GM23338 (cell line): ENCODE data around the gene TTC39A. TPM values are rescaled to one million over a fixed set of nuclear protein-coding genes. Genes with fewer than 3 reads are reported as not detected.

ENCODE experiments used
- ATAC-seq: fragments of 200-7000 bp; cut with Tn5 transposase; 3 replicates; pipeline ENCODE4 v1.9.1; 2020
- DNase-seq: peaks from one replicate; pipeline ENCODE4 v3.0.0-alpha.2; 2015; ENCODE audit warnings: low spot score
- H2AFZ ChIP-seq: fragments of 200-600 bp; sonication (generic); 2 replicates; pipeline ENCODE4 v1.8.0; 2016; ENCODE audit warnings: antibody characterized with exemption, mild to moderate bottlenecking, moderate library complexity
- H3F3A ChIP-seq: fragments of 200-600 bp; sonication (generic); replicated peaks from 2 replicates; pipeline ENCODE4 v1.8.0; 2017; ENCODE audit warnings: antibody characterized with exemption, mixed run types, low read depth
- H3K27ac ChIP-seq: fragments of 200-600 bp; sonication (generic); 2 replicates; pipeline ENCODE4 v1.6.1; 2016; ENCODE audit warnings: low read depth
- H3K27me3 ChIP-seq: fragments of 200-600 bp; sonication (generic); 2 replicates; pipeline ENCODE4 v1.8.0; 2016; ENCODE audit warnings: mild to moderate bottlenecking, mixed run types, moderate library complexity; ENCODE audit not compliant: insufficient read depth
- H3K36me3 ChIP-seq: fragments of 200-600 bp; sonication (generic); 2 replicates; pipeline ENCODE4 v1.8.0; 2016; ENCODE audit warnings: mild to moderate bottlenecking; ENCODE audit not compliant: insufficient read depth
- H3K4me1 ChIP-seq: fragments of 200-600 bp; sonication (generic); 2 replicates; pipeline ENCODE4 v1.8.0; 2016; ENCODE audit warnings: mild to moderate bottlenecking, moderate library complexity; ENCODE audit not compliant: insufficient read depth
- H3K4me2 ChIP-seq: fragments of 200-600 bp; sonication (generic); 2 replicates; pipeline ENCODE4 v1.7.1; 2017; ENCODE audit warnings: mixed run types
- H3K4me3 ChIP-seq: fragments of 200-600 bp; sonication (generic); 2 replicates; pipeline ENCODE4 v1.6.1; 2016; ENCODE audit warnings: mixed run types
- H3K79me2 ChIP-seq: fragments of 200-600 bp; sonication (generic); replicated peaks from 2 replicates; pipeline ENCODE4 v1.8.0; 2017; ENCODE audit warnings: mild to moderate bottlenecking; ENCODE audit not compliant: insufficient read depth
- H3K9me2 ChIP-seq: fragments of 200-600 bp; sonication (generic); 2 replicates; pipeline ENCODE4 v1.8.0; 2017; ENCODE audit not compliant: insufficient read depth
- H4K20me1 ChIP-seq: fragments of 200-600 bp; sonication (generic); replicated peaks from 2 replicates; pipeline ENCODE4 v1.8.0; 2017; ENCODE audit warnings: mild to moderate bottlenecking; ENCODE audit not compliant: insufficient read depth
- H3K27ac Mint-ChIP-seq: 2 replicates; pipeline ENCODE4 v1.8.0; 2020; ENCODE audit warnings: inconsistent platforms, mild to moderate bottlenecking, moderate library complexity, mixed read lengths
- H3K27me3 Mint-ChIP-seq: 3 replicates; pipeline ENCODE4 v1.8.0; 2022; ENCODE audit warnings: low read depth, mild to moderate bottlenecking, moderate library complexity, mixed read lengths, inconsistent platforms; ENCODE audit not compliant: insufficient read depth, poor library complexity
- H3K36me3 Mint-ChIP-seq: 3 replicates; pipeline ENCODE4 v1.8.0; 2021; ENCODE audit warnings: low read depth, mild to moderate bottlenecking, inconsistent platforms, moderate library complexity, mixed read lengths
- H3K4me1 Mint-ChIP-seq: 3 replicates; pipeline ENCODE4 v1.8.0; 2020; ENCODE audit warnings: mild to moderate bottlenecking, inconsistent platforms, mixed read lengths
- H3K4me3 Mint-ChIP-seq: 3 replicates; pipeline ENCODE4 v1.8.0; 2021; ENCODE audit warnings: moderate library complexity, mild to moderate bottlenecking, inconsistent platforms, mixed read lengths
- H3K9me3 Mint-ChIP-seq: 3 replicates; pipeline ENCODE4 v1.8.0; 2020; ENCODE audit warnings: moderate library complexity, mild to moderate bottlenecking, inconsistent platforms, mixed read lengths
- EZH2phosphoT487 ChIP-seq: fragments of 200-600 bp; sonication (generic); IDR thresholded peaks from one replicate; pipeline ENCODE4 v1.8.1; 2018; ENCODE audit warnings: antibody characterized with exemption; ENCODE audit not compliant: unreplicated experiment
- JUNB ChIP-seq: IDR thresholded peaks from one replicate; pipeline ENCODE4 v1.6.1; 2016; ENCODE audit warnings: antibody characterized with exemption; ENCODE audit not compliant: unreplicated experiment
- NANOG ChIP-seq: IDR thresholded peaks from 2 replicates; pipeline ENCODE4 v1.6.1; 2016; ENCODE audit warnings: antibody characterized with exemption, borderline replicate concordance
- STAT1 ChIP-seq: IDR thresholded peaks from one replicate; pipeline ENCODE4 v1.6.1; 2016; ENCODE audit warnings: antibody characterized with exemption; ENCODE audit not compliant: unreplicated experiment
- ZNF114 ChIP-seq: fragments of 250-450 bp; sonication (Bioruptor Pico); IDR thresholded peaks from 2 replicates; pipeline ENCODE4 v1.5.0; 2020; ENCODE audit warnings: mild to moderate bottlenecking, moderate library complexity
- polyA plus RNA-seq: library from polyadenylated mRNA; unstranded; fragments of >200 nt; fragmentation: Nextera tagmentation; extraction: Ambion mirVana; gene quantifications from 2 replicates; pipeline ENCODE4 v1.2.1, GENCODE V29; 2016
- total RNA-seq: library from RNA; depleted of rRNA; stranded (reverse); fragments of >200 nt; shearing (Covaris generic); gene quantifications from 2 replicates; pipeline ENCODE4 v1.2.3, GENCODE V29; 2014
- TF ChIP-seq, protein P1 (sequence below): IDR thresholded peaks from one replicate; pipeline ENCODE4 v1.6.1; 2018; ENCODE audit warnings: antibody characterized with exemption; ENCODE audit not compliant: unreplicated experiment
- TF ChIP-seq, protein P2 (sequence below): fragments of 250-450 bp; sonication (Bioruptor Pico); IDR thresholded peaks from 2 replicates; pipeline ENCODE4 v1.5.0; 2020; ENCODE audit warnings: mild to moderate bottlenecking, moderate library complexity
- TF ChIP-seq, protein P3 (sequence below), 2 experiments: fragments of 200-600 bp in 1 of 2; sonication (generic) in 1 of 2; conservative IDR thresholded peaks; 2 replicates each; pipeline versions ENCODE4 v1.5.1 to v1.6.1; 2016 to 2017; ENCODE audit warnings: antibody characterized with exemption in 2 of 2, low read depth in 2 of 2, mild to moderate bottlenecking in 2 of 2, moderate library complexity in 1 of 2

TTC39A gene
- total and polyA plus RNA-seq, 2 experiments from 2014 or later, result 2.3 to 7.1 TPM

DNA sequence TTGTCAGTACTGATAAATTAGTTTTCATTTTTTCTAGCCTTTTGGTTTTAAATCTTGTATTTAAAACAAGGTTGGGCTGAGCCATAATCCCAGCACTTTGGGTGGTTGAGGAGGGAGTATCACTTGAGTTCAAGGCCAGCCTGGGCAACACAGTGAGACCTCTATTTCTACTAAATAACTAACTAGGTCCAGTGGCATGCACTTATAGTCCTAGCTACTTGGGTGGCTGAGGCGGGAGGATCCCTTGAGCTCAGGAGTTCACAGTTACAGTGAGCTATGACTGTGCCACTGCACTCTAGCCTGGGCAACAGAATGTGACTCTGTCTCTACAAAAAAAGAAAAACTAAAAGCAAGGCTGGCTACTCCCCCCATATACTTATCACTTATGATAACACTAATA, 21.5 kb upstream of the TTC39A start (continued):
- TF ChIP-seq, protein P1, sequence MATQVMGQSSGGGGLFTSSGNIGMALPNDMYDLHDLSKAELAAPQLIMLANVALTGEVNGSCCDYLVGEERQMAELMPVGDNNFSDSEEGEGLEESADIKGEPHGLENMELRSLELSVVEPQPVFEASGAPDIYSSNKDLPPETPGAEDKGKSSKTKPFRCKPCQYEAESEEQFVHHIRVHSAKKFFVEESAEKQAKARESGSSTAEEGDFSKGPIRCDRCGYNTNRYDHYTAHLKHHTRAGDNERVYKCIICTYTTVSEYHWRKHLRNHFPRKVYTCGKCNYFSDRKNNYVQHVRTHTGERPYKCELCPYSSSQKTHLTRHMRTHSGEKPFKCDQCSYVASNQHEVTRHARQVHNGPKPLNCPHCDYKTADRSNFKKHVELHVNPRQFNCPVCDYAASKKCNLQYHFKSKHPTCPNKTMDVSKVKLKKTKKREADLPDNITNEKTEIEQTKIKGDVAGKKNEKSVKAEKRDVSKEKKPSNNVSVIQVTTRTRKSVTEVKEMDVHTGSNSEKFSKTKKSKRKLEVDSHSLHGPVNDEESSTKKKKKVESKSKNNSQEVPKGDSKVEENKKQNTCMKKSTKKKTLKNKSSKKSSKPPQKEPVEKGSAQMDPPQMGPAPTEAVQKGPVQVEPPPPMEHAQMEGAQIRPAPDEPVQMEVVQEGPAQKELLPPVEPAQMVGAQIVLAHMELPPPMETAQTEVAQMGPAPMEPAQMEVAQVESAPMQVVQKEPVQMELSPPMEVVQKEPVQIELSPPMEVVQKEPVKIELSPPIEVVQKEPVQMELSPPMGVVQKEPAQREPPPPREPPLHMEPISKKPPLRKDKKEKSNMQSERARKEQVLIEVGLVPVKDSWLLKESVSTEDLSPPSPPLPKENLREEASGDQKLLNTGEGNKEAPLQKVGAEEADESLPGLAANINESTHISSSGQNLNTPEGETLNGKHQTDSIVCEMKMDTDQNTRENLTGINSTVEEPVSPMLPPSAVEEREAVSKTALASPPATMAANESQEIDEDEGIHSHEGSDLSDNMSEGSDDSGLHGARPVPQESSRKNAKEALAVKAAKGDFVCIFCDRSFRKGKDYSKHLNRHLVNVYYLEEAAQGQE, result no peak

DNA sequence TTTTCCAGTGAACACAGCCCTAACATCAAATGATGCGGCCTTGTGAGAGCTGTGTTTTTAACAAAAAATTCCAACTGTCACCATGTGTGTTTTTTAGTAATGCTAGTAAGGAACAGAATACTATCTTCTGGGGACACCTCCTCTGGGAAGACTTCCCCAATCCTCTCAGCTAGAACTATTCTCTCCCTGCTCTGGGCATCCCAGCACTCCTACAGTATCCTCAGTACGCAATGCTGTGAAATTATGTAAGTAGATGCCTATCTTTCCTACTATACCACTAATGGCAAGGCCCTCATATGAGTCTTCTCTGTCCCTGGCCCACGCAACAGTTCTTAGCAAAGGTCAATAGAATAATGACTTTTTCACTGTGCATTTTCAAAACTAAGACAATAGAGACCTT, 19.5 kb upstream of the TTC39A start:
- DNase-seq, result no peak
- TF ChIP-seq, protein P1, result no peak
- TF ChIP-seq, protein P2, sequence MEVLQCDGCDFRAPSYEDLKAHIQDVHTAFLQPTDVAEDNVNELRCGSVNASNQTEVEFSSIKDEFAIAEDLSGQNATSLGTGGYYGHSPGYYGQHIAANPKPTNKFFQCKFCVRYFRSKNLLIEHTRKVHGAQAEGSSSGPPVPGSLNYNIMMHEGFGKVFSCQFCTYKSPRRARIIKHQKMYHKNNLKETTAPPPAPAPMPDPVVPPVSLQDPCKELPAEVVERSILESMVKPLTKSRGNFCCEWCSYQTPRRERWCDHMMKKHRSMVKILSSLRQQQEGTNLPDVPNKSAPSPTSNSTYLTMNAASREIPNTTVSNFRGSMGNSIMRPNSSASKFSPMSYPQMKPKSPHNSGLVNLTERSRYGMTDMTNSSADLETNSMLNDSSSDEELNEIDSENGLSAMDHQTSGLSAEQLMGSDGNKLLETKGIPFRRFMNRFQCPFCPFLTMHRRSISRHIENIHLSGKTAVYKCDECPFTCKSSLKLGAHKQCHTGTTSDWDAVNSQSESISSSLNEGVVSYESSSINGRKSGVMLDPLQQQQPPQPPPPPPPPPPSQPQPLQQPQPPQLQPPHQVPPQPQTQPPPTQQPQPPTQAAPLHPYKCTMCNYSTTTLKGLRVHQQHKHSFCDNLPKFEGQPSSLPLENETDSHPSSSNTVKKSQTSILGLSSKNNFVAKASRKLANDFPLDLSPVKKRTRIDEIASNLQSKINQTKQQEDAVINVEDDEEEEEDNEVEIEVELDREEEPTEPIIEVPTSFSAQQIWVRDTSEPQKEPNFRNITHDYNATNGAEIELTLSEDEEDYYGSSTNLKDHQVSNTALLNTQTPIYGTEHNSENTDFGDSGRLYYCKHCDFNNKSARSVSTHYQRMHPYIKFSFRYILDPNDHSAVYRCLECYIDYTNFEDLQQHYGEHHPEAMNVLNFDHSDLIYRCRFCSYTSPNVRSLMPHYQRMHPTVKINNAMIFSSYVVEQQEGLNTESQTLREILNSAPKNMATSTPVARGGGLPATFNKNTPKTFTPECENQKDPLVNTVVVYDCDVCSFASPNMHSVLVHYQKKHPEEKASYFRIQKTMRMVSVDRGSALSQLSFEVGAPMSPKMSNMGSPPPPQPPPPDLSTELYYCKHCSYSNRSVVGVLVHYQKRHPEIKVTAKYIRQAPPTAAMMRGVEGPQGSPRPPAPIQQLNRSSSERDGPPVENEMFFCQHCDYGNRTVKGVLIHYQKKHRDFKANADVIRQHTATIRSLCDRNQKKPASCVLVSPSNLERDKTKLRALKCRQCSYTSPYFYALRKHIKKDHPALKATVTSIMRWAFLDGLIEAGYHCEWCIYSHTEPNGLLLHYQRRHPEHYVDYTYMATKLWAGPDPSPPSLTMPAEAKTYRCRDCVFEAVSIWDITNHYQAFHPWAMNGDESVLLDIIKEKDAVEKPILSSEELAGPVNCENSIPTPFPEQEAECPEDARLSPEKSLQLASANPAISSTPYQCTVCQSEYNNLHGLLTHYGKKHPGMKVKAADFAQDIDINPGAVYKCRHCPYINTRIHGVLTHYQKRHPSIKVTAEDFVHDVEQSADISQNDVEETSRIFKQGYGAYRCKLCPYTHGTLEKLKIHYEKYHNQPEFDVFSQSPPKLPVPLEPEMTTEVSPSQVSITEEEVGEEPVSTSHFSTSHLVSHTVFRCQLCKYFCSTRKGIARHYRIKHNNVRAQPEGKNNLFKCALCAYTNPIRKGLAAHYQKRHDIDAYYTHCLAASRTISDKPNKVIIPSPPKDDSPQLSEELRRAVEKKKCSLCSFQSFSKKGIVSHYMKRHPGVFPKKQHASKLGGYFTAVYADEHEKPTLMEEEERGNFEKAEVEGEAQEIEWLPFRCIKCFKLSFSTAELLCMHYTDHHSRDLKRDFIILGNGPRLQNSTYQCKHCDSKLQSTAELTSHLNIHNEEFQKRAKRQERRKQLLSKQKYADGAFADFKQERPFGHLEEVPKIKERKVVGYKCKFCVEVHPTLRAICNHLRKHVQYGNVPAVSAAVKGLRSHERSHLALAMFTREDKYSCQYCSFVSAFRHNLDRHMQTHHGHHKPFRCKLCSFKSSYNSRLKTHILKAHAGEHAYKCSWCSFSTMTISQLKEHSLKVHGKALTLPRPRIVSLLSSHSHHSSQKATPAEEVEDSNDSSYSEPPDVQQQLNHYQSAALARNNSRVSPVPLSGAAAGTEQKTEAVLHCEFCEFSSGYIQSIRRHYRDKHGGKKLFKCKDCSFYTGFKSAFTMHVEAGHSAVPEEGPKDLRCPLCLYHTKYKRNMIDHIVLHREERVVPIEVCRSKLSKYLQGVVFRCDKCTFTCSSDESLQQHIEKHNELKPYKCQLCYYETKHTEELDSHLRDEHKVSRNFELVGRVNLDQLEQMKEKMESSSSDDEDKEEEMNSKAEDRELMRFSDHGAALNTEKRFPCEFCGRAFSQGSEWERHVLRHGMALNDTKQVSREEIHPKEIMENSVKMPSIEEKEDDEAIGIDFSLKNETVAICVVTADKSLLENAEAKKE (CRISPR knock-in tag), result no peak
- TF ChIP-seq JUNB, result no peak
- TF ChIP-seq NANOG, result no peak
- no peak for TF ChIP-seq EZH2phosphoT487
- TF ChIP-seq, protein P3, sequence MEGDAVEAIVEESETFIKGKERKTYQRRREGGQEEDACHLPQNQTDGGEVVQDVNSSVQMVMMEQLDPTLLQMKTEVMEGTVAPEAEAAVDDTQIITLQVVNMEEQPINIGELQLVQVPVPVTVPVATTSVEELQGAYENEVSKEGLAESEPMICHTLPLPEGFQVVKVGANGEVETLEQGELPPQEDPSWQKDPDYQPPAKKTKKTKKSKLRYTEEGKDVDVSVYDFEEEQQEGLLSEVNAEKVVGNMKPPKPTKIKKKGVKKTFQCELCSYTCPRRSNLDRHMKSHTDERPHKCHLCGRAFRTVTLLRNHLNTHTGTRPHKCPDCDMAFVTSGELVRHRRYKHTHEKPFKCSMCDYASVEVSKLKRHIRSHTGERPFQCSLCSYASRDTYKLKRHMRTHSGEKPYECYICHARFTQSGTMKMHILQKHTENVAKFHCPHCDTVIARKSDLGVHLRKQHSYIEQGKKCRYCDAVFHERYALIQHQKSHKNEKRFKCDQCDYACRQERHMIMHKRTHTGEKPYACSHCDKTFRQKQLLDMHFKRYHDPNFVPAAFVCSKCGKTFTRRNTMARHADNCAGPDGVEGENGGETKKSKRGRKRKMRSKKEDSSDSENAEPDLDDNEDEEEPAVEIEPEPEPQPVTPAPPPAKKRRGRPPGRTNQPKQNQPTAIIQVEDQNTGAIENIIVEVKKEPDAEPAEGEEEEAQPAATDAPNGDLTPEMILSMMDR (conservative IDR thresholded peaks at IDR 0.05; ENCODE audit: low read depth in 2 of 2), result no peak
- no peak for TF ChIP-seq STAT1
- TF ChIP-seq ZNF114, result no peak

More for the DNA sequence above, 19.5 kb upstream of the TTC39A start:
- Mint-ChIP-seq H3K36me3 (peaks cover under 1% of the 10 kb centered on the region; the same call in 2 of the 3 replicates), H3K4me1 (peaks cover 4% of the 10 kb centered on the region; the same call in 1 of the 3 replicates), H3K27me3 (peaks cover 7% of the 10 kb centered on the region), H3K4me3 (no peak overlapping the region), H3K27ac (no peak overlapping the region), H3K9me3 (no peaks in the 10 kb centered on the region)
- no peaks in the 10 kb centered on the region for H4K20me1 ChIP-seq
- ATAC-seq, result no peak
- no peaks in the 10 kb centered on the region for H3K27me3 ChIP-seq
- H3K4me2 ChIP-seq, result no peak overlapping the region
- no peaks in the 10 kb centered on the region for H3K4me1 ChIP-seq
- peak overlapping the region; percentile 53; the same call in 1 of the 2 replicates for H3K27ac ChIP-seq
- 0 out of 2 replicates have a peak, but pooled peaks cover 3% of the 10 kb centered on the region for H3F3A ChIP-seq
- H3K36me3 ChIP-seq, result 0 out of 2 replicates have a peak, but pooled peaks cover 4% of the 10 kb centered on the region
- H3K4me3 ChIP-seq, result no peak overlapping the region
- no peak overlapping the region for H2AFZ ChIP-seq
- H3K79me2 ChIP-seq, result no peaks in the 10 kb centered on the region
- H3K9me2 ChIP-seq, result no peaks in the 10 kb centered on the region
